ENCODE results near the gene THAP12.
A peak's percentile ranks its signal among the peaks of the same experiment; 100 is the strongest.
"Not testable (repeated sequence)": the region's sequence is repeated elsewhere in the genome, so short reads cannot be mapped to it uniquely, and the experiment has no call there.

THAP12 gene

GRCh38 chr11:76323804-76324203 lies 57.1 kb downstream of the THAP12 start:
- DNase-seq = no peak

- not testable (repeated sequence) for DNase-seq
Measured at GRCh38 chr11:76323375-76323774, 57.6 kb downstream of the THAP12 start.

DNA sequence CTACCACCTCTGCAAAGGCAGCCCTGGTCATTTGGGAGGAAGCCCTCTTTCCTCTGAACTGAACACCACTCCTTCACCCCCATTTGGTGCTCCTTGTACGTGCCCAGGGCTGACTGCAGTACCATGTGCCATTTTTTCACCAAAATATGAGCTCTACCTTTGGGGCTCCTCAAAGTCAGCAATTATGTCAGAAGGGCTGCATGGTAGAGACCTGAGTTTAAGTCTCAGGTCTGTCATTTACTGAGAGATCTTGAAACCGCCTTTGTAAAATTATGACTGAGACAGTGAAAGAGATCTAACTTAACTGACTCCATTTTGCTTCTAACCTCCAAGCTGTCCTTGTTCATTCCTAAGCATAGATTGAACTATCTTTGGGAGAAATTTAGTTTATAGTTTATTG lies 58.0 kb downstream of the THAP12 start:
- DNase-seq = no peak

GRCh38 chr11:76322540-76322939 lies 58.4 kb downstream of the THAP12 start:
- no peak for DNase-seq

DNA sequence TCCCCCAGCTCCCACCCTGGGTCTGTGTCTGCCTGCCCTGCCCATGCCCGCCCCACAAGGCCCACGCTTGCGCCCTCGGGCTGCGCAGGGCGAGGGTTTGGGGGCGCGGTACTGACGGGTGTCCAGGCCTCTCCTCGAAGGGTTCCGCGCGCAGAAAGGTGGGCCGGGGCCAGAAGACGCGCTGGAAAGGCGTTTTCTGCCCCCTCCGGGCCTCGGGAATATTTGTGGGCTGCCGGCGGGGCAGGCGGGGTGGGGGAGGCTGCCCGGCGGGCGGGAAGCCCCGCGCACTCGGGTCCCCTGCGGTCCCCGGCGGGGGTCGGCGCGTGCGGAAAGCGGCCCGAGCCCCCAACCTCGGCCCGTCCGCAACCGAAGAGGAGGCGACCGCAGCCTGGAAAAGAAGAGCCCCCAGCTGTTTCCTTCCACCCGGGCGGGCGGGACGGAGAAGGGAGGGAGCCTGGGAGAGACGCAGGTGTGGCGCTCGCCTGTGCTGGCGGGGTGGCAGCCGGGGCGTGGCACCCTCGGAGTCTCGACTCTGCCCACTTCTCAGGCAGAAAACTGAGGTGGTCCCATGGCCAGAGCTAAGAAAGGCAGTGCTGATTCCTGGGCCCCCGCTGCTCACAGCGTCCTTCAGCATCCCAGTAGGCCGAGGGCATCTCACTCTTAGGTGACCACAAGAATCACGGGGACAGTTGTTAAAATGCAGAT lies 59.0 kb downstream of the THAP12 start:
- no peak for DNase-seq

DNA sequence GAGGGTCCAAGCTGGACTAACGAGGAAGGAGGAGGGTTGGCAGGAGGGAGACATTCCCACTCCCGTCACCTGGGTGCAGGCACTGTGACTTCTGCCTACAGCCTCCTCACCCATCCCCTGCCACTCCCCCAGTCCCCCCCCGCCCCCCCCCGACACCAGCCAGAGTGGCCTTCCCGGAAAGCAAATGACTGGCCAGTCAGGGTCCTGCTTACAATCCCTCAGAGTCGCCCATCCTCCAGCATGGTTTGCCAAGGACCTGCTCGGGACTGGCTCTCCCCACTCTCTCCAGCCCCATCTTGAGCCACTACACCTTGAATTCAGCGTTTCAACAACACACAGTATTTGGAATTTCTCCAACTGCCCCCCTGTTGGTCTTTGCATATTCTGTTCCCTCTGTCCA lies 59.6 kb downstream of the THAP12 start:
- DNase-seq = no peak

DNA sequence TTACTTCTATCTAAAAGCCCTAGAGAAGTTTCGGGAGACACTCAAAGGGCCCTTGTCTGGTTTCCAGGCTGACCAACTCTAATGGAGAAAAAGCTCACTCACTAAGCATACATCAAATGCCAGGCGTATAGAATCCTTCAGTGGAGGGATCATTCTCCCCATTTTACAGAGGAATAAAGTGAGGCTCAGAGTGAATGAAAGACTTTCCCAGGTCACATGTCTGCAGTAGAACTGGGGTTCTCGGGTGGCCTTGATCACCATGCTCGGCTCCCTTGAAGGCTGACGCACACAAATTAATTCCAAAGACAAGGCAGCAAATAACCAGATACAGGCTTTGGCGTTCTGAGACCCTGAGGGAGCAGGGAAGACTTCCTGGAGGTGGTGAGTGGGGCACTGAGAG lies 60.0 kb downstream of the THAP12 start:
- no peak for DNase-seq

GRCh38 chr11:76319798-76320197 lies 61.1 kb downstream of the THAP12 start:
- DNase-seq = not testable (repeated sequence)

DNA sequence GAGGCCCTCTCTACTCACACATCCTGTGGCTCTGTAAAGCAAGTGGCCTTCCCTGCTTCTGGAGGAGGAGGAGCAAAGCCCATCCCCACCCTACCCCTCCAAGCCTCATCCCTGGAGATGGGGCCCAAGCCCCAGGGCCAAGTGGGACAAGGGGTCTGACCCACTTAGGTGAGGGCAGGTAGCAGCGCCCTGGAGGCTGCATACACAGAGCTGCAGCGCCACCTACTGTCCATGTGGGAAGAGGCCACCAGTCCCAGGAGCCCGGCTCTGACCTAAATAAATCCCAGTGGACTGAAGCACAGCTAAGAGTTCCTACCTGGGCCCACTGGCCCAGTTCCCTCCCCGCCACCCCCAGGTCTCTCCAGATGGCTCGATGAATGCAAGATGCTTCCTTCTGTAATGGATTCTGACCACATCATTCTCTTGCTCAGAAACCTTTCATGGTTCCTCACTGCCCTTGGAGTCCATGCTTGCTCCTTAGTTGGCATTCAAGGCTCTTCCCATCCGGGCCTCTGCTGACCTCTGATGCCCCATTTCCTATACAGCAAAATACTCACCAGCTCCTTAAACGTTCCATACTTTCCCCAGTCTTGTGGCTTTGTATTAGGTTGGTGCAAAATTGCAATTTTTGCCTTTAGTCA lies 62.1 kb downstream of the THAP12 start:
- peak; percentile 79 for DNase-seq

DNA sequence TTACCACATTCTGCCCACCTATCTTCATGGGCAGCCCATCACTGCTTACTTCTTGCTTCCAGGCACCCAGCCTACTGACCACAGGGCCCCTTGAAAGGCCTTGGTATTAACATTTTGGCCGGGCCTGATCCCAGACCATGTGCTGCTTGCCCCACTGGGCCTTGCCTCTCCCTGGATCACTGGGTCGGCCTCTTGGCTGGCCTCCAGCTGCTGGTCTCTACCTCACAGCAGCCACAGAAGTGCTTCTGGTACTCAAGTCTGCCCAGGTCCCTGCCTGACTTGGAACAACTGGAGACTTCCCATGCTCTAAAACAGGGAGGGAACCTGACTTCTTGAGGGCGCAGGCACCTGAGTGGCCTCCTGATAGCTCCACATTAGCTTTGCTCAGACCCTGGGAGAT lies 63.6 kb downstream of the THAP12 start:
- no peak for DNase-seq

DNA sequence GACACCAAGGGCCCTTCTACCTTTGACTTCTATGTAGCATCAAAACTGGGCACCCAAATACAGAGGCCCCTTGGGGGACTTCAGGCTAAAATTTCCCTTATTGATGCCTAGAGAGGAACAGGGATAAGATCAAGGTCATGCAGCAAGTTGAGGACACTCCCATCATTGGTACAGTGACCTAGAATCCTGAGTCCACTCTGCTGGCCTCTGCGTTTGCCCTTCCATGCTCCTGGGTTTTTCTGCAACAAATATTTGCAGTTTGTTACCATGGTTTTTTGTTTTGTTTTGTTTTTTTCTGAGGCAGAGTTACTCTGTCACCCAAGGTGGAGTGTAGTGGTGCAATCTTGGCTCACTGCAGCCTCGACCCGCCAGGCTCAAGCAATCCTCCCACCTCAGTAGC lies 64.2 kb downstream of the THAP12 start:
- DNase-seq = no peak

DNA sequence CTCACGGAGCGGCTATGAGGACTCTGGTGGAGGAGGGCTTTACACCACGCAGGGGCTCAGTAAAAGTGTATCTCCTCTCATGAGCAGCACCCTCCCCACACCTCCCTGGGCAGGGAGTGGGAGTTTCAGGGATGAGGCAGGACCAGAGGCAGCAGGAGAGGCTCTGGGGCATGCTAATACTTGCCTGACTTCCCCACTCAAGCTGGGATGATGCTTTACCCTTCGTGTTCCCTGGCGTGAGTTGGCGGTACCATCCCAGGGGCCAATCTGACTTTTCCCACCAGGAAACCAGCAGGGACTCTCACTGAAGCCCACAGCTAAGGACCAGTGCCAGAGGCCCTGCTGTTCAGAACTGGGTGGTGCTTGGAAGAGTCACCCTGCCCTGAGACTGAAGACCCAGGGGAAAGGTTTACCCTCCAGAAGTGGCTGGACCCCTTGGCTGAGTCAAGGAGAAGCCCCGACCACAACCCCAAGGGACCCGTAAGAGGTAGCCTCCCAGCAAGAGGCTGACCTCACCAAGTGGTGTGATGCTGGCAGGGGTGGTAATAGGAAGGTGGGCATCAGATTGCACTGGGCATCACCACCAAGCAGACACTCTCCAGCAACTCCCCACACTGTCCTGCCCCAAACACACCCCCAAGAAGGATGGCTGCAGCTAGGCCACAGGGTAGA lies 65.6 kb downstream of the THAP12 start:
- DNase-seq = no peak

DNA sequence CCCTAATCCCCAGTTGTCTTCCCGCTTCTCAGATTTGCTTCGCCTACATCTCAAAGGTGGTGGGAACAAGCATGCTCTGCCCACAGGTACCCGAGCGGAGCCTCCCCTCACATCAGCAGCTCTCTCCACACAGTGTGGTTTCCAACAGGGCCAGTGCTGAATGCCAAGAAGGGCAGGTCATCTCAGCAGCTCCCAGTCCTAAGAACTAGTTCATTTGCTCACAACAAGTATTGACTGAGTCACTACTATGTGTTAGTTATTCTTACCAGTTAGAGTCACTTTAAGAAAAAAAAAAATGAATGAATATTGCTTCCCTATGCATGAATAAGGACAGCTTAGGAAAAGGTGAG lies 66.2 kb downstream of the THAP12 start:
- no peak for DNase-seq

GRCh38 chr11:76313913-76314740 lies 66.8 kb downstream of the THAP12 start:
- no peak for DNase-seq

GRCh38 chr11:76313271-76313670 lies 67.7 kb downstream of the THAP12 start:
- DNase-seq = no peak

DNA sequence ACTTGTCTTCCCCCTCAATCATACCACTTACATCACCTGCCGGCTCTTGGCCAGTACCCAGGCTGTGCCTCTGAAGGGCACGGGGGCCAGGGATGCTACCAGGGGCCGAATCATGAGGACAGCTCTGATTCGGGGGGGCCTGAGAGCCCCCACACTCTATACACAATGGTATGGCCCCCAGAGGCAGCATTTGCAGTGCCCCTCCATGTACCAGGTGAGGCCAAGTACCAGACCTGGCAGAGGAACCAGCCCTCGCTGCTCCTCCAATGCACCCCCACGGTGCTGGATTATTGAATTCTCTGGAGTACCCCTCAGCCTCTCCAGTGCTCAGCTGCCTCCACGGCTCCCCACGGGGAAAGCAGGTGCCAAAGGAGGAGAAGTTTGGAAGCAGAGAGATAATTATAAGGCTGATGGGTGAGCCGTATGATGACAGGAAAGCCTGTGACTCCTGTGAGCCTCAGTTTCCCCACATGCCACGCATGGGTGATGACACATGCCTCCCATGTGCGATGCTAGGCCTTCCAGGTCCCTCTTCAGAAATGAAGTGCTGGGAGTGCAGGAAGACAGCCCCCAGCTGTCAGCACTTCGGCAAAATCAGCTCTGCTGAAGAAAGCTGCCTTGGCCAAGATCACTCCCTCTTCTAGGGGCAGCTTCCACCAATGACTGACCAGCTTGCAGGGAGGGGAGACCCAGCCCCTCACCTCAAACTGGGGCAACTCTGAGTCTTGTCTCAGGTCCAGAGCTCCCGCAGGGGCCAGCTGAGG lies 69.9 kb downstream of the THAP12 start:
- DNase-seq = no peak

- no peak for DNase-seq
Measured at GRCh38 chr11:76307978-76308747, 72.8 kb downstream of the THAP12 start.

GRCh38 chr11:76307396-76307795 lies 73.5 kb downstream of the THAP12 start:
- DNase-seq = no peak

DNA sequence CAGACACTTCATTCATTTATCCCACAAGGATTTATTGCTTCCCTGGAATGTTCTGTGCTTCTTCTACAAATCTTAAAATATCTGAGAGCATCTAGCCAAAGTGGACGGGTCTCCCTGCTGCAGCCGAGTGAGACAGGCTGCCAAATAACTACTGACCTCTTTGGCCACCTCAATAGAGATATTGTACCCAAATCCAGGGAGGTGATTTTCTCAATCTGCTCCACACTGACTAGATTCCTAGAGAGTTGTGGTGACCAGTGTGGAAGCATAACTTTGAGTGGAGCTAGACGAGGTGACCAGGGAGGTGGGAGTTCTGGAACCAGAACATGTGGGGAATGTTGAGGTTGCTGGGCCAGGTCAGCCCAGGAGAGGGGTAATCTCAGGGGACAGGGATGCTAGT lies 77.5 kb downstream of the THAP12 start:
- DNase-seq = no peak

DNA sequence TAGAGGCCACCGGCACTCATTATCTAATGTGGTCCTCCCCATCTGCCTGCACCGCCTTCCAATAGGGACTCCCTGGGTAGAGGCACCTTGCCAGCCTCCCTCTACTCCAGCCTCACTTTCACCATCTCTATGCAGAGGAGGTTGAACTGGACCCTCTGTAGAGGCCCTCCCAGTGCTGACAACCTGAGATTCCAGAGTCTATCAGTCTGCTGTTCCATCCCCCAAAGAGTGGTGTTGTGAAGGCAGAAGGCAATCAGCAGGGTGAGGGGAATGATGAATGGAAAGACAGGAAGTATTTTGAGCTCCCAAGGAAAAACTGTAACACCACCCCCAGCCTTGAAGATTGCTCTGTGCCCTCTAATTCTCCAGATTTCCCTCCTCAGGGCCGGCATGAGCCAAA lies 77.9 kb downstream of the THAP12 start:
- DNase-seq = no peak
